GM12878 (cell line): ENCODE data around the gene ADAMTS17. TPM values are rescaled to one million over a fixed set of nuclear protein-coding genes. Genes with fewer than 3 reads are reported as not detected.

Experiments used
- ATAC-seq: fragments of 200-7000 bp; cut with Tn5 transposase; 3 replicates; pipeline ENCODE4 v1.9.1; 2020; ENCODE audit warnings: mild to moderate bottlenecking, moderate library complexity
- BruUV-seq: library from RNA; stranded (reverse); fragments of 400-500 nt; replicated peaks from 2 replicates; lab custom pipeline; 2021; lab: Mats Ljungman, UMichigan
- CTCF ChIA-PET: fragments of 300-600 bp; sonication (Branson Sonifier 250); formaldehyde crosslinking; extraction: SDS; loops from one replicate; lab custom pipeline; 2021; ENCODE audit warnings: inconsistent platforms; lab: Yijun Ruan, JAX
- POLR2A ChIA-PET: fragments of 350-600 bp; formaldehyde crosslinking; extraction: SDS; loops from one replicate; lab custom pipeline; 2021; ENCODE audit warnings: inconsistent platforms; lab: Charles Lee
- RAD21 ChIA-PET: fragments of 300-600 bp; sonication (Branson Sonifier 250); formaldehyde crosslinking; loops from one replicate; lab custom pipeline; 2023; ENCODE audit warnings: antibody characterized with exemption; ENCODE audit not compliant: unreplicated experiment; lab: Charles Lee
- SMC1A ChIA-PET: fragments of 300-600 bp; sonication (Branson Sonifier 250); formaldehyde crosslinking; loops from one replicate; lab custom pipeline; 2023; ENCODE audit not compliant: unreplicated experiment, uncharacterized antibody; lab: Charles Lee
- DNase-seq: peaks from one replicate; pipeline ENCODE4 v3.0.0-alpha.2; 2011; ENCODE audit warnings: low read depth, low spot score
- FAIRE-seq: peaks from 3 replicates; lab custom pipeline; 2011; peaks lifted over from hg19 to GRCh38; lab: Jason Lieb, UNC
- H2AFZ ChIP-seq: 2 replicates; pipeline ENCODE4 v1.6.0; 2011; ENCODE audit warnings: low read depth, low read length, control low read depth; ENCODE audit not compliant: control insufficient read depth
- H3K27ac ChIP-seq: 2 replicates; pipeline ENCODE4 v1.5.1; 2011; ENCODE audit warnings: control low read depth; ENCODE audit not compliant: control insufficient read depth, insufficient read depth
- H3K27me3 ChIP-seq, 2 experiments: replicated peaks in 1 of 2; 2 replicates each; pipeline versions ENCODE4 v1.6.0 to v1.6.1; 2011; ENCODE audit warnings: low read length in 1 of 2; ENCODE audit not compliant: control insufficient read depth in 2 of 2, insufficient read depth in 2 of 2
- H3K36me3 ChIP-seq, 2 experiments: 2 replicates each; pipeline ENCODE4 v1.5.1; 2011; ENCODE audit warnings: low read length in 1 of 2; ENCODE audit not compliant: control insufficient read depth in 2 of 2, insufficient read depth in 2 of 2
- H3K4me1 ChIP-seq: 2 replicates; pipeline ENCODE4 v1.6.1; 2011; ENCODE audit warnings: mild to moderate bottlenecking, low read length, moderate library complexity, mixed read lengths; ENCODE audit not compliant: control insufficient read depth, insufficient read depth
- H3K4me2 ChIP-seq: 2 replicates; pipeline ENCODE4 v1.6.0; 2011; ENCODE audit warnings: control low read depth; ENCODE audit not compliant: control insufficient read depth, insufficient read depth
- H3K4me3 ChIP-seq: fragments of 200-600 bp; sonication (generic); 2 replicates; pipeline ENCODE4 v1.5.1; 2016
- H3K79me2 ChIP-seq: 2 replicates; pipeline ENCODE4 v1.6.0; 2011; ENCODE audit warnings: low read length; ENCODE audit not compliant: control insufficient read depth, insufficient read depth
- H3K9ac ChIP-seq: 2 replicates; pipeline ENCODE4 v1.8.0; 2011; ENCODE audit warnings: low read length, control low read depth, mixed read lengths; ENCODE audit not compliant: control insufficient read depth, insufficient read depth
- H3K9me3 ChIP-seq: replicated peaks from 3 replicates; pipeline ENCODE4 v1.5.1; 2011; ENCODE audit warnings: mild to moderate bottlenecking, low read length; ENCODE audit not compliant: control insufficient read depth, insufficient read depth
- H4K20me1 ChIP-seq: 2 replicates; pipeline ENCODE4 v1.6.0; 2011; ENCODE audit not compliant: control insufficient read depth, insufficient read depth
- ATF7 ChIP-seq: fragments of 450-650 bp; IDR thresholded peaks from 2 replicates; pipeline ENCODE4 v1.6.1; 2016; ENCODE audit warnings: low read depth, mild to moderate bottlenecking
- GABPA ChIP-seq: IDR thresholded peaks from 2 replicates; pipeline ENCODE4 v1.6.1; 2014; ENCODE audit warnings: antibody characterized with exemption, low read depth, mild to moderate bottlenecking, inconsistent platforms
- IKZF1 ChIP-seq: fragments of 450-650 bp; conservative IDR thresholded peaks from 2 replicates; pipeline ENCODE4 v1.6.1; 2017; ENCODE audit warnings: antibody characterized with exemption, mild to moderate bottlenecking
- IRF4 ChIP-seq: IDR thresholded peaks from 2 replicates; pipeline ENCODE4 v1.6.1; 2011; ENCODE audit warnings: low read depth, low read length
- MYB ChIP-seq: fragments of 150-350 bp; IDR thresholded peaks from 2 replicates; pipeline ENCODE4 v1.6.1; 2014; ENCODE audit warnings: mild to moderate bottlenecking, low read depth, low read length, borderline replicate concordance
- NFYB ChIP-seq: IDR thresholded peaks from 2 replicates; pipeline ENCODE4 v1.6.1; 2011; ENCODE audit warnings: low read depth, mild to moderate bottlenecking, low read length, improper control_type of control experiment, moderate library complexity; ENCODE audit not compliant: insufficient read depth
- PAX8 ChIP-seq: fragments of 450-650 bp; IDR thresholded peaks from 2 replicates; pipeline ENCODE4 v1.6.1; 2017; ENCODE audit warnings: mild to moderate bottlenecking, moderate library complexity
- RBBP5 ChIP-seq: fragments of 200-600 bp; sonication (generic); conservative IDR thresholded peaks from 2 replicates; pipeline ENCODE4 v1.6.1; 2016
- SP1 ChIP-seq: IDR thresholded peaks from one replicate; pipeline ENCODE4 v1.6.1; 2011; ENCODE audit warnings: low read depth, low read length
- ZNF687 ChIP-seq: fragments of 450-650 bp; IDR thresholded peaks from 2 replicates; pipeline ENCODE4 v1.6.1; 2017; ENCODE audit warnings: mild to moderate bottlenecking, moderate library complexity
- WGBS: methylation state at CpG from one replicate; pipeline ENCODE4 v1.1.6; 2016; ENCODE audit warnings: low lambda C conversion rate; ENCODE audit not compliant: insufficient replicate concordance, insufficient coverage; ENCODE audit errors: missing lambda C conversion rate; 5-methylcytosine and 5-hydroxymethylcytosine counted together
- in situ Hi-C: fragments of 300-500 bp; cut with MboI; formaldehyde crosslinking; loops from 9 replicates; pipeline ENCODE4 v1.14.3; 2018; ENCODE audit warnings: mixed read lengths
- intact Hi-C: fragments of 100-400 bp; cut with micrococcal nuclease; formaldehyde crosslinking; loops from one replicate; pipeline ENCODE4 v1.14.2; 2022; ENCODE audit not compliant: unreplicated experiment
- polyA plus RNA-seq, 11 experiments: library from polyadenylated mRNA; depleted of rRNA in 4 of 11; unstranded in 6 of 11; stranded (reverse) in 5 of 11; fragments of >200 nt; fragmentation: Nextera tagmentation in 4 of 11; fragmentation: Illumina TruSeq in 1 of 11; extraction: Ambion mirVana in 4 of 11; extraction: Trizol in 1 of 11; gene quantifications; 1 replicate in 1 of 11; 2 replicates in 10 of 11; pipeline versions ENCODE4 v1.2.1 to v1.2.3, GENCODE V29; 2011 to 2016; ENCODE audit warnings: inconsistent platforms in 2 of 11, missing spikeins in 2 of 11, low read depth in 1 of 11
- total RNA-seq, 4 experiments: library from RNA; depleted of rRNA in 3 of 4; stranded (reverse); fragments of >200 nt in 3 of 4; fragmentation: Illumina TruSeq in 1 of 4; extraction: Trizol in 1 of 4; gene quantifications; 2 replicates each; pipeline versions ENCODE4 v1.2.1 to v1.2.3, GENCODE V29; 2013 to 2021
- TF ChIP-seq, protein P1 (sequence below): IDR thresholded peaks from 2 replicates; pipeline ENCODE4 v1.6.1; 2012; ENCODE audit warnings: improper control_type of control experiment, low read depth, low read length; ENCODE audit not compliant: insufficient replicate concordance
- TF ChIP-seq, protein P2 (sequence below): fragments of 450-650 bp; IDR thresholded peaks from 2 replicates; pipeline ENCODE4 v1.6.1; 2017; ENCODE audit warnings: mild to moderate bottlenecking
- TF ChIP-seq, protein P3 (sequence below): IDR thresholded peaks from 2 replicates; pipeline ENCODE4 v1.6.1; 2012; ENCODE audit warnings: low read depth, low read length, improper control_type of control experiment

Gene ADAMTS17
- total and polyA plus RNA-seq, 10 of the 15 experiments (the other 5 are each of a cell fraction or from before 2014, with no cell fraction given), result 0.04 to 0.50 (median 0.10) TPM; not detected in 4

- intact Hi-C loops, result no loop called here
- RAD21 ChIA-PET, result no interaction called here
- WGBS, result 57% methylated on average over 9 of the region's 9 CpGs
- TF ChIP-seq ZNF687 (no peak), NFYB (no peak), IRF4 (no peak), ATF7 (no peak), SP1 (no peak), RBBP5 (no peak), MYB (no peak), GABPA (no peak), PAX8 (no peak), IKZF1 (no peak)
- TF ChIP-seq, protein P1, sequence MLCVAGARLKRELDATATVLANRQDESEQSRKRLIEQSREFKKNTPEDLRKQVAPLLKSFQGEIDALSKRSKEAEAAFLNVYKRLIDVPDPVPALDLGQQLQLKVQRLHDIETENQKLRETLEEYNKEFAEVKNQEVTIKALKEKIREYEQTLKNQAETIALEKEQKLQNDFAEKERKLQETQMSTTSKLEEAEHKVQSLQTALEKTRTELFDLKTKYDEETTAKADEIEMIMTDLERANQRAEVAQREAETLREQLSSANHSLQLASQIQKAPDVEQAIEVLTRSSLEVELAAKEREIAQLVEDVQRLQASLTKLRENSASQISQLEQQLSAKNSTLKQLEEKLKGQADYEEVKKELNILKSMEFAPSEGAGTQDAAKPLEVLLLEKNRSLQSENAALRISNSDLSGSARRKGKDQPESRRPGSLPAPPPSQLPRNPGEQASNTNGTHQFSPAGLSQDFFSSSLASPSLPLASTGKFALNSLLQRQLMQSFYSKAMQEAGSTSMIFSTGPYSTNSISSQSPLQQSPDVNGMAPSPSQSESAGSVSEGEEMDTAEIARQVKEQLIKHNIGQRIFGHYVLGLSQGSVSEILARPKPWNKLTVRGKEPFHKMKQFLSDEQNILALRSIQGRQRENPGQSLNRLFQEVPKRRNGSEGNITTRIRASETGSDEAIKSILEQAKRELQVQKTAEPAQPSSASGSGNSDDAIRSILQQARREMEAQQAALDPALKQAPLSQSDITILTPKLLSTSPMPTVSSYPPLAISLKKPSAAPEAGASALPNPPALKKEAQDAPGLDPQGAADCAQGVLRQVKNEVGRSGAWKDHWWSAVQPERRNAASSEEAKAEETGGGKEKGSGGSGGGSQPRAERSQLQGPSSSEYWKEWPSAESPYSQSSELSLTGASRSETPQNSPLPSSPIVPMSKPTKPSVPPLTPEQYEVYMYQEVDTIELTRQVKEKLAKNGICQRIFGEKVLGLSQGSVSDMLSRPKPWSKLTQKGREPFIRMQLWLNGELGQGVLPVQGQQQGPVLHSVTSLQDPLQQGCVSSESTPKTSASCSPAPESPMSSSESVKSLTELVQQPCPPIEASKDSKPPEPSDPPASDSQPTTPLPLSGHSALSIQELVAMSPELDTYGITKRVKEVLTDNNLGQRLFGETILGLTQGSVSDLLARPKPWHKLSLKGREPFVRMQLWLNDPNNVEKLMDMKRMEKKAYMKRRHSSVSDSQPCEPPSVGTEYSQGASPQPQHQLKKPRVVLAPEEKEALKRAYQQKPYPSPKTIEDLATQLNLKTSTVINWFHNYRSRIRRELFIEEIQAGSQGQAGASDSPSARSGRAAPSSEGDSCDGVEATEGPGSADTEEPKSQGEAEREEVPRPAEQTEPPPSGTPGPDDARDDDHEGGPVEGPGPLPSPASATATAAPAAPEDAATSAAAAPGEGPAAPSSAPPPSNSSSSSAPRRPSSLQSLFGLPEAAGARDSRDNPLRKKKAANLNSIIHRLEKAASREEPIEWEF, result no peak
- TF ChIP-seq, protein P2, sequence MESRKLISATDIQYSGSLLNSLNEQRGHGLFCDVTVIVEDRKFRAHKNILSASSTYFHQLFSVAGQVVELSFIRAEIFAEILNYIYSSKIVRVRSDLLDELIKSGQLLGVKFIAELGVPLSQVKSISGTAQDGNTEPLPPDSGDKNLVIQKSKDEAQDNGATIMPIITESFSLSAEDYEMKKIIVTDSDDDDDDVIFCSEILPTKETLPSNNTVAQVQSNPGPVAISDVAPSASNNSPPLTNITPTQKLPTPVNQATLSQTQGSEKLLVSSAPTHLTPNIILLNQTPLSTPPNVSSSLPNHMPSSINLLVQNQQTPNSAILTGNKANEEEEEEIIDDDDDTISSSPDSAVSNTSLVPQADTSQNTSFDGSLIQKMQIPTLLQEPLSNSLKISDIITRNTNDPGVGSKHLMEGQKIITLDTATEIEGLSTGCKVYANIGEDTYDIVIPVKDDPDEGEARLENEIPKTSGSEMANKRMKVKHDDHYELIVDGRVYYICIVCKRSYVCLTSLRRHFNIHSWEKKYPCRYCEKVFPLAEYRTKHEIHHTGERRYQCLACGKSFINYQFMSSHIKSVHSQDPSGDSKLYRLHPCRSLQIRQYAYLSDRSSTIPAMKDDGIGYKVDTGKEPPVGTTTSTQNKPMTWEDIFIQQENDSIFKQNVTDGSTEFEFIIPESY, result no peak
- TF ChIP-seq, protein P3, sequence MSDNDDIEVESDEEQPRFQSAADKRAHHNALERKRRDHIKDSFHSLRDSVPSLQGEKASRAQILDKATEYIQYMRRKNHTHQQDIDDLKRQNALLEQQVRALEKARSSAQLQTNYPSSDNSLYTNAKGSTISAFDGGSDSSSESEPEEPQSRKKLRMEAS, result no peak
Measured at GRCh38 chr15:100252359-100252758, 89.4 kb downstream of the ADAMTS17 start.

More at GRCh38 chr15:100252359-100252758, 89.4 kb downstream of the ADAMTS17 start:
- Histone ChIP-seq H3K79me2 (no peaks in the 10 kb centered on the region), H3K36me3 (no peaks in the 10 kb centered on the region), H3K4me1 (no peaks in the 10 kb centered on the region), H3K27ac (no peak overlapping the region), H3K4me2 (no peak overlapping the region), H3K4me3 (no peak overlapping the region), H3K9ac (no peak overlapping the region), H2AFZ (no peak overlapping the region), H3K9me3 (no peaks in the 10 kb centered on the region; the same call in 2 of the 3 replicates), H4K20me1 (no peaks in the 10 kb centered on the region), H3K27me3 (no peaks in the 10 kb centered on the region)
- in situ Hi-C loops, result no loop called here
- ChIA-PET POLR2A (no interaction called here), SMC1A (no interaction called here), CTCF (no interaction called here)
- FAIRE-seq (no peak), DNase-seq (no peak), ATAC-seq (no peak)
- no TSS peak for BruUV-seq
